Measurements from ENCODE around the gene HOXD13.

GRCh38 chr2:176139661-176140512, 47.4 kb downstream of the HOXD13 start:
- no peak for TF ChIP-seq CTCF (conservative IDR thresholded peaks at IDR 0.05; ENCODE audit: low read depth in 2 of 2)
- no peak for TF ChIP-seq POLR2AphosphoS5 (IDR thresholded peaks at IDR 0.05; ENCODE audit: low read depth)
- no peak for TF ChIP-seq ETS1 (IDR thresholded peaks at IDR 0.05)
- no peak for TF ChIP-seq ZNF331 (CRISPR knock-in tag; IDR thresholded peaks at IDR 0.05; ENCODE audit: low read depth)
- no peak for TF ChIP-seq REST (IDR thresholded peaks at IDR 0.05; ENCODE audit: unreplicated experiment)
- peak; percentile 73 for TF ChIP-seq EZH2 (IDR thresholded peaks at IDR 0.05; ENCODE audit: low read depth, unreplicated experiment)
- TF ChIP-seq NANOG (IDR thresholded peaks at IDR 0.05; ENCODE audit: borderline replicate concordance) = no peak
